ENCODE results near the gene ZCCHC14. TPM values are rescaled to one million over a fixed set of nuclear protein-coding genes. Genes with fewer than 3 reads are reported as not detected.

The ZCCHC14 gene
- total and polyA plus RNA-seq, 2 donors (not counting 1 experiment from before 2014, with no cell fraction given), result 0.70 to 4.4 TPM

DNA sequence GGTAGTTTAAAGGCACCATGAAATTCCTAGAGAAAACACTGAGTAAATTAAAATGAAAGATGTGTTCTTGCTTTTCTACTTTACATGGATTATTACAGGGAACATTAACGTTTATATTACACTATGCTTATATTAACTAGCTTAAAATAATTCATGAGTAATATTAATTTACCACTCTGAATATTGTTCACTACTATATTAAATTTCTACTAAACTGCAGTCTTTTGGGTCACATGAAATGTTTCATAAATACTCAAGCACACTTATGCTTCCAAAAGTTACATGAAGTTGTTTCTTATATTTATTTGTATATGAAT lies 104.0 kb downstream of the ZCCHC14 start:
- H3K79me2 ChIP-seq (ENCODE audit: control insufficient read depth, insufficient read depth, low read length), result peaks cover 12% of the 10 kb centered on the region
- peaks cover 55% of the 10 kb centered on the region for H3K4me1 Mint-ChIP-seq
- DNase-seq (no peak), ATAC-seq (ENCODE audit: low read depth) (no peak)
- peak overlapping the region; percentile 94 to 98 for H3K27ac ChIP-seq (ENCODE audit: low read length in 2 of 2)
- peak overlapping the region; percentile 68 for H3K4me2 ChIP-seq (replicated peaks; ENCODE audit: low read depth, low read length, poor library complexity, severe bottlenecking)
- H2AFZ ChIP-seq (ENCODE audit: insufficient read depth, low read depth, low read length, poor library complexity, severe bottlenecking), result peak overlapping the region; percentile 60
- no peaks in the 10 kb centered on the region for H3K27me3 Mint-ChIP-seq
- no peaks in the 10 kb centered on the region for H3K36me3 ChIP-seq (replicated peaks in 1 of 2; ENCODE audit: control extremely low read depth in 1 of 2, control insufficient read depth in 1 of 2, extremely low read depth in 1 of 2, insufficient read depth in 2 of 2, low read length in 1 of 2)
- H3K9me3 Mint-ChIP-seq (ENCODE audit: insufficient read depth), result peaks cover 3% of the 10 kb centered on the region
- H3K4me3 ChIP-seq (ENCODE audit: control extremely low read depth in 1 of 5, extremely low read depth in 1 of 5, insufficient read depth in 1 of 5, low read depth in 2 of 5, low read length in 4 of 5), result peak overlapping the region; percentile 15 to 39 (median 35)
- ChIA-PET CTCF (interaction anchor here (0.6 to 2.1 kb wide), 4 partner anchors 10 to 247 kb away, joined by 3 to 7 read pairs (median 4); partner anchors contain the start of gene C16orf95), POLR2A (interaction anchor here (1.1 to 1.3 kb wide), 2 partner anchors 20 to 72 kb away, joined by 6 to 9 read pairs; partner anchors contain the start of gene C16orf95)
- intact Hi-C loops (cut with micrococcal nuclease), result loop anchor here (10.0 kb wide), 2 partner anchors 834 to 1834 kb away; partner anchors contain the start of gene MTHFSD
- no CpG with 5 or more reads among the region's 1 CpG for WGBS (ENCODE audit: insufficient coverage)
- no peaks in the 10 kb centered on the region for H3K27me3 ChIP-seq (replicated peaks in 1 of 4; ENCODE audit: control extremely low read depth in 1 of 4, control insufficient read depth in 3 of 4, insufficient read depth in 4 of 4, low read length in 3 of 4)
- peak overlapping the region; percentile 68 for H3K4me3 Mint-ChIP-seq
- no peaks in the 10 kb centered on the region for H3K9me3 ChIP-seq (ENCODE audit: control extremely low read depth in 1 of 3, control insufficient read depth in 2 of 3, insufficient read depth in 1 of 3, low read length in 2 of 3)
- H3K27ac Mint-ChIP-seq, result peak overlapping the region; percentile 98
- TF ChIP-seq, protein P1, sequence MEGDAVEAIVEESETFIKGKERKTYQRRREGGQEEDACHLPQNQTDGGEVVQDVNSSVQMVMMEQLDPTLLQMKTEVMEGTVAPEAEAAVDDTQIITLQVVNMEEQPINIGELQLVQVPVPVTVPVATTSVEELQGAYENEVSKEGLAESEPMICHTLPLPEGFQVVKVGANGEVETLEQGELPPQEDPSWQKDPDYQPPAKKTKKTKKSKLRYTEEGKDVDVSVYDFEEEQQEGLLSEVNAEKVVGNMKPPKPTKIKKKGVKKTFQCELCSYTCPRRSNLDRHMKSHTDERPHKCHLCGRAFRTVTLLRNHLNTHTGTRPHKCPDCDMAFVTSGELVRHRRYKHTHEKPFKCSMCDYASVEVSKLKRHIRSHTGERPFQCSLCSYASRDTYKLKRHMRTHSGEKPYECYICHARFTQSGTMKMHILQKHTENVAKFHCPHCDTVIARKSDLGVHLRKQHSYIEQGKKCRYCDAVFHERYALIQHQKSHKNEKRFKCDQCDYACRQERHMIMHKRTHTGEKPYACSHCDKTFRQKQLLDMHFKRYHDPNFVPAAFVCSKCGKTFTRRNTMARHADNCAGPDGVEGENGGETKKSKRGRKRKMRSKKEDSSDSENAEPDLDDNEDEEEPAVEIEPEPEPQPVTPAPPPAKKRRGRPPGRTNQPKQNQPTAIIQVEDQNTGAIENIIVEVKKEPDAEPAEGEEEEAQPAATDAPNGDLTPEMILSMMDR (IDR thresholded peaks at IDR 0.05), result no peak
- TF ChIP-seq EZH2 (IDR thresholded peaks at IDR 0.05; ENCODE audit: borderline replicate concordance, insufficient read depth, low read depth, low read length, poor library complexity, severe bottlenecking), result no peak
- peaks cover 11% of the 10 kb centered on the region for H4K20me1 ChIP-seq (ENCODE audit: control insufficient read depth, insufficient read depth, low read length, poor library complexity, severe bottlenecking)
- H3K9ac ChIP-seq (ENCODE audit: low read length), result peak overlapping the region; percentile 28
- peaks cover 42 to 58% of the 10 kb centered on the region in 2 donors for H3K4me1 ChIP-seq (ENCODE audit: control insufficient read depth in 2 of 2, insufficient read depth in 2 of 2, low read length in 2 of 2)

Data from B cell (primary cell).